Measurements from ENCODE around the gene THRB. TPM values are rescaled to one million over a fixed set of nuclear protein-coding genes. Genes with fewer than 3 reads are reported as not detected.

The THRB gene
- total RNA-seq, 4 donors from 2014 or later, result 19.8 to 25.8 (median 23.4) TPM

DNA sequence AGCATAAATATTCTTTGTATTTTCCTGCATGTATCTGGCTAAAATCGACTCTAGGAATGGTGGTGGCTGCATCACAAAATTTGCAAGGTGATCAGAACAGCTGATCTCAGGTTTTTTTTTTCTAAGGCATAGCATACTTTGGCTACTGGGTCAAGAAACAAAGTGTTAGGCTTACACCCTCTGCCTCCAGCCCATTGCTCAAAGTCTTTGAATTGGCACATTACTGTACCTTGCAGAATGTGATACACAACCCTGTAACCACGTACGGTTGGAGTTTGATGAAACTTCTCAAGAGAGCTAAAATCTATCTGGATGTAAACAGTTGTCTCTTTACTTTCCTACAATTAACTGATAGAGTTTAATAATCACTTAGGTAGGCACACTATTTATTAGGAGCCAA is 188.1 kb downstream of the THRB start:
- DNase-seq (ENCODE audit: low spot score in 2 of 2), result no peak
- intact Hi-C loops (cut with DNase I; ENCODE audit: low total_unique reads), result no loop called here
- WGBS, 2 donors, result 84 to 85% methylated on average over 3 of the region's 3 CpGs
- no peak overlapping the region for H3K4me3 ChIP-seq (ENCODE audit: low read depth, poor library complexity, severe bottlenecking)
- TF ChIP-seq, protein P1, sequence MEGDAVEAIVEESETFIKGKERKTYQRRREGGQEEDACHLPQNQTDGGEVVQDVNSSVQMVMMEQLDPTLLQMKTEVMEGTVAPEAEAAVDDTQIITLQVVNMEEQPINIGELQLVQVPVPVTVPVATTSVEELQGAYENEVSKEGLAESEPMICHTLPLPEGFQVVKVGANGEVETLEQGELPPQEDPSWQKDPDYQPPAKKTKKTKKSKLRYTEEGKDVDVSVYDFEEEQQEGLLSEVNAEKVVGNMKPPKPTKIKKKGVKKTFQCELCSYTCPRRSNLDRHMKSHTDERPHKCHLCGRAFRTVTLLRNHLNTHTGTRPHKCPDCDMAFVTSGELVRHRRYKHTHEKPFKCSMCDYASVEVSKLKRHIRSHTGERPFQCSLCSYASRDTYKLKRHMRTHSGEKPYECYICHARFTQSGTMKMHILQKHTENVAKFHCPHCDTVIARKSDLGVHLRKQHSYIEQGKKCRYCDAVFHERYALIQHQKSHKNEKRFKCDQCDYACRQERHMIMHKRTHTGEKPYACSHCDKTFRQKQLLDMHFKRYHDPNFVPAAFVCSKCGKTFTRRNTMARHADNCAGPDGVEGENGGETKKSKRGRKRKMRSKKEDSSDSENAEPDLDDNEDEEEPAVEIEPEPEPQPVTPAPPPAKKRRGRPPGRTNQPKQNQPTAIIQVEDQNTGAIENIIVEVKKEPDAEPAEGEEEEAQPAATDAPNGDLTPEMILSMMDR (IDR thresholded peaks at IDR 0.05), result no peak
- no peak for TF ChIP-seq POLR2A (IDR thresholded peaks at IDR 0.05)

DNA sequence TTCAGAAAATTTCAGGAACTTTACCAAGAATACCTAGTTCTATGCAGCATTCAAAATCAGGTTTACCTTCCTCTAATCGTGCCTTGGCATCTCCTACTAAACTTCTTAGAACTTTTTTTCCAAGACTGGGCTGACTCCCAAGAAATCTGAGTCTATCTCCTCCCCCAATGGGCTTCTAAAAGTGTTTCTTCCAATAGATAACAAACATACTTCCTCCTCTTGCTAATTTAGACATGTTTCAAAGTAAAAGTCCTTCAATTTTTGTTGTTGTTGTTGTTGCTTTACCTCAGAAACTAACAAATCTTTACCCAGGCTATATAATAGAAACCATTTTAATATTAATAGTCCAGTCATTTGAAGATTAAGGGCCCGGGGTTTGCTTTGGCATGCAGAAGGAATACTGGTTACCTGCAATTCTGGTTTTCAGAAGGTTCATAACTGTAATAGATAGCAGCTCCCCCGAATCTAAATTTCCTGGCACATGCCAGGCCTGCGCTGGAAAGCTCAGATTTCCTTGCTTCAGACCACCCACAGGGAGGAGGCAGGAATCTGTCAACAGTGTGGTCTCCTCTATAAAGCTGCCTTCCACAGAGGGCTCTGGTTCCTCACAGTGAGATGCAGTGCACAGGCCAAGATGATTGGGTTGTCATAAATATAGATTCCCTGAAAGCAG is 188.7 kb downstream of the THRB start:
- intact Hi-C loops (cut with DNase I; ENCODE audit: low total_unique reads), result no loop called here
- no peak for DNase-seq (ENCODE audit: low spot score in 2 of 2)

GRCh38 chr3:24303057-24303754 is 191.4 kb downstream of the THRB start:
- no peak for TF ChIP-seq POLR2A (IDR thresholded peaks at IDR 0.05)
- TF ChIP-seq, protein P1 (IDR thresholded peaks at IDR 0.05), result no peak
- H3K4me3 ChIP-seq (ENCODE audit: low read depth, poor library complexity, severe bottlenecking), result no peak overlapping the region
- 87% methylated on average over 7 of the region's 7 CpGs for WGBS, 2 donors
- no peak for DNase-seq (ENCODE audit: low spot score in 2 of 2)
- intact Hi-C loops (cut with DNase I; ENCODE audit: low total_unique reads), result no loop called here

More for the DNA sequence above, 188.7 kb downstream of the THRB start:
- TF ChIP-seq POLR2A (IDR thresholded peaks at IDR 0.05), result no peak
- TF ChIP-seq, protein P1 (IDR thresholded peaks at IDR 0.05), result no peak
- WGBS, 2 donors, result 25% methylated on average over 4 of the region's 4 CpGs
- H3K4me3 ChIP-seq (ENCODE audit: low read depth, poor library complexity, severe bottlenecking), result no peak overlapping the region

GRCh38 chr3:24302396-24302795 is 192.3 kb downstream of the THRB start:
- TF ChIP-seq, protein P1 (IDR thresholded peaks at IDR 0.05), result no peak
- no peak for TF ChIP-seq POLR2A (IDR thresholded peaks at IDR 0.05)
- no peak for DNase-seq (ENCODE audit: low spot score in 2 of 2)
- no peak overlapping the region for H3K4me3 ChIP-seq (ENCODE audit: low read depth, poor library complexity, severe bottlenecking)
- 86 to 89% methylated on average over 2 of the region's 2 CpGs for WGBS, 2 donors
- intact Hi-C loops (cut with DNase I; ENCODE audit: low total_unique reads), result no loop called here

DNA sequence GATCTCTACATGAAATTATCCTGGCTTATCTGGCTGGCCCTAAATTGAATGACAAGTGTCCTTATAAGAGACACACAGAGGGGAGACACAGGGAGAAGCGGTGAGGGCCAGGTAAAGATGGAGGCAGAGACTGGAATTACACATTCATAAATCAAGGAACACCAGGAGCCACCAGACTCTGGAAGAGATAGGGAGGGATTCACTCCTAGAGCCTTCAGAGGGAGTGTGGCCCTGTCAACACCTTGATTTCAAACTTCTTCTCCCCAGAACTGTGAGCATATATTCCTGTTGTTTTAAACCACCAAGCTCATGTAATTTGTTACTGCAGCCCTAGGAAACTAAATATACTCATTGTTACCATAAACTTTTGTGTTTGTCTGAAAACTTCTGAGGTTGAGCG is 193.7 kb downstream of the THRB start:
- intact Hi-C loops (cut with DNase I; ENCODE audit: low total_unique reads), result no loop called here
- H3K4me3 ChIP-seq (ENCODE audit: low read depth, poor library complexity, severe bottlenecking), result no peak overlapping the region
- WGBS, 2 donors, result 97 to 99% methylated on average over 2 of the region's 2 CpGs
- TF ChIP-seq, protein P1 (IDR thresholded peaks at IDR 0.05), result no peak
- TF ChIP-seq POLR2A (IDR thresholded peaks at IDR 0.05), result no peak
- no peak for DNase-seq (ENCODE audit: low spot score in 2 of 2)
